CD4-positive, alpha-beta T cell treated with Interleukin-12 subunit alpha and Interleukin-12 subunit beta, for 1 hour (primary cell): Measurements from ENCODE around the gene SORCS1.
A peak's percentile ranks its signal among the peaks of the same experiment; 100 is the strongest.
"Not testable (repeated sequence)": the region's sequence is repeated elsewhere in the genome, so short reads cannot be mapped to it uniquely, and the experiment has no call there.

ENCODE experiments used
- DNase-seq: peaks from one replicate; pipeline ENCODE4 v3.0.0-alpha.2; 2020

The SORCS1 gene

GRCh38 chr10:107037192-107038122 is 127.0 kb downstream of the SORCS1 start:
- DNase-seq: no peak

GRCh38 chr10:107033799-107034422 is 130.6 kb downstream of the SORCS1 start:
- DNase-seq: no peak

DNA sequence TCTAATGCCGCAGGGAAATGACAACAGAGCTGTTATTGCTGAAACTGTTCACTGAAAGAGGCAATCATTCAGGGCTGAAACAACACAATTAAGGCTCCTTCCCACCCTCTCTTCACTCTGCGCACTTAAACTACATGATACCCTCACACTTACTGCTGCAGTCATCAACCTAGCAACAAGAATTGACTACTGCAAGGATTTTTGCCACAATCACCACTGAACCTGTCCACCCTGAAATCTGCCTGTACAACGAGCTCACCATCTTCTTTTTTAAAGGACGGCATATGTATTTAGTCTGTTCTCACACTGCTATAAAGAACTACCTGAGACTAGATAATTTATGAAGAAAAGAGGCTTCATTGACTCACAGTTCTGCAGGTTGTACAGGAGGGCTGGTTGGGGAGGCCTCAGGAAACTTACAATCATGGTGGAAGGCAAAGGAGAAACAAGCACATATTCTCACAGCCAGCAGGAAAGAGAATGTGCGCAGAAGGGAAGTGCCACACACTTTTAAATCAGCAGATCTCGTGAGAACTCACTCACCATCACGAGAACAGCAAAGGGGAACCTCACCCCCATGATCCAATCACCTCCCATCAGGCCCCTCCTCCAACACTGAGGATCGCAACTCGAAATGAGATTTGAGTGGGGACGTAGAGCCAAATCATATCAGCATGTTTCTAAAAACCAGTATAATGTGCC is 131.7 kb downstream of the SORCS1 start:
- DNase-seq: no peak

DNA sequence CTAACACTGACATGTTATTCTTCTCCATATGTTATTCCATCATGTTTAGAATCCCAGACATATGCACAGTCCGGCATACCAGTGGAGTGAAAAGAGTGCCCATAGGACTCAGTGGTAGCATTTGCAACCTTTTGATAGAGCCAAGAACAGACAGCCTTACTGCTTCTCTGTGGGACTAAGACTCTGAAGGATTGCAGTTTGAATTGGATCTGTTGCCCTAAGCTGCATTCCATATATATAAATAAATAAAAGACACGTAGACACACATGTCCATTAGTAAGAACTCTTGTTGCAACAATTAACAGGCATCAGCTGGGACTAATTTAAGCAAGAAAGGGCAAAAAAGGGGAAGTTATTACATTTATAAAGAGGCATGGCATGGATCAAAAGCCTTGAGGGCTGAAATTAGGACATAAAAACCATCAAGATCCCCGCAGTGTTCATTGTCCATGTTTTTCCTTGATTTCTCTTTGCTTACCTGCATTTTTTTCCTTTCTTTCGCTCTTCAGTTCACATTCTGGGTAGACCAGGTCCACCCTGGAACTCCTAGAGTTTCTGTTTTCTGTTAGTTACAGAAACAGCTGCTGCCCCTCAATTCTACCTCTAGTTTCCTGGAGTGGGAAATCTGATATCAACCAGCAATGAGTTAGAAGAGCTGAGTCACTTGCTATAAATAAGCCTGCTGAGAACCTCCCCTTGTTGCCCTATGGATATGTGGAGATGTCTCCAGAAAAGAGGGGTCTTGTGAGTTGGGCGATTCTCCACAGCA is 132.4 kb downstream of the SORCS1 start:
- DNase-seq: no peak

DNA sequence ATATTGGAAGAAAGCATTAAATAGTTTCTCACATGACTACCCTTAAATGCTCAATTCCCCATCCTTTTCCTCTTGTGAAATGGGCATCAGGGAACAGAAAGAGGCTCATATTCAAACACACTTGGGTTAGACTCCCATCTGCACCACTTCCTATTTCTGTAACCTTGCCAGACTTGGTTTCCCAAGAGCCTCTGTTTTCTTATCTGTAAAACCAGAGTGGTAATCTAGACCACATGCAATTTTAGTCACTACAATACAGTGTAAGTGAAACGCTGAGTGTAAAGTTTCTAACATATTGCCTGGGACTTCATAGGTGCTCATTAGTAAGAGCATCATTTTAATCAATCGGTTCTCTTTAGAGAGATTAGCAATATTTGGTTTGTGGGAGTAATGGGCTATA is 136.3 kb downstream of the SORCS1 start:
- DNase-seq: no peak

- DNase-seq: no peak
Measured at GRCh38 chr10:107025676-107026075, 138.8 kb downstream of the SORCS1 start.

DNA sequence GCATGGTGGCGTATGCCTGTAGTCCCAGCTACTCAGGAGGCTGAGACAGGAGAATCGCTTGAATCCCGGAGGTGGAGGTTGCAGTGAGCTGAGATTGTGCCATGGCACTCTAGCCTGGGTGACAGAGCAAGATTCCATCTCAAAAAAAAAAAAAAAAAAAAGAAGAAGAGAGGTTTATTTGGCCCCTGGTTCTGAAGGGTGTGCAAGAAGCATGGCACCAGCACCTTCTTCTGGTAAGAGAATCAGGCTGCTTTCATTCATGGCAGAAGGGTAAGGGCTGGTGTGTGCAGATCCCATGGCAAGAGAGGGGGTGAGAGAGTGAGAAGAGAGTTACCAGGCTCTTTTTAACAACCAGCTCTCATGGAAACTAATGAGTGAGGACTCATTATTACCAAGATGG is 140.5 kb downstream of the SORCS1 start:
- DNase-seq: not testable (repeated sequence)

GRCh38 chr10:107022600-107023354 is 141.7 kb downstream of the SORCS1 start:
- no peak for DNase-seq

DNA sequence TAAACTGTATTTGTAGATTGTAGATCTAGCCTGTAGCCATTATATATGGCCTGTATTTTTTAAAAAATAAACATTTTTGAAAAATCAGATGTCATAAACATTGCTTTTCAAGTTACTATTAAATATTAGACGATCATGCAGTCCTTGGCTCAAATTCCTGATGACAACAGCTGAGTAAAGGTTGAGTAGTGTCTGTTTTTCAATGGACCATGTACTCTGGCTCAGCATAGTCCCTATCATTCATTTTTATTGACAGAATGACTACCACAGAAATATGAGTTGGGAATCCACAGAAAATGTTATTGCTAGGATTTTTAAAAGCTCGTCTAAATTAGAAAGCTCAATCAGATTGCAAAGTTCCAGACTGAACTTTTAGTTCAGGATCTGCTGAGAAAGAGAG is 145.4 kb downstream of the SORCS1 start:
- DNase-seq: no peak

- no peak for DNase-seq
Measured at GRCh38 chr10:107013258-107014006, 151.1 kb downstream of the SORCS1 start.

DNA sequence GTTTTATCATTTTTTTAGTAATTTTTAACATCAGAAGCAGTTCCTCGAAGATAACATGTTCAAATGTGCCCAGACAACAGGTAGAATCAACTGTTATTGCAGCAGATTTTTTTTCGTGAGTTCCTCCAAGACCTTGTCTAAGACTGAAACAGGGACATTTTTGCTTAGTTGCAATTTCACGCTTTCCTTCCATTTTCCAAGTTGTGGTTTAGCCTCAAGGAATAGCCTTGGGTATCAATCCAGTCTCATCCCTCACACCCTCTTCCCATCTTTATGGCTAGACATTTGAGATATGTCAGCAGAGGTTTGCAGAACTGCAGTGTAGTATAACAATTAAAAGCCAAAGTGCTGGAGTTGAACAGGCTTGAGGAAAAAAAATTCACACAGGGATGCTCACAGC is 152.5 kb downstream of the SORCS1 start:
- DNase-seq: no peak

- no peak for DNase-seq
Measured at GRCh38 chr10:107011105-107011504, 153.4 kb downstream of the SORCS1 start.

- no peak for DNase-seq
Measured at GRCh38 chr10:107010531-107010930, 154.0 kb downstream of the SORCS1 start.

GRCh38 chr10:107004362-107004761 is 160.1 kb downstream of the SORCS1 start:
- DNase-seq: no peak

- DNase-seq: no peak
Measured at GRCh38 chr10:107002068-107002467, 162.4 kb downstream of the SORCS1 start.

- no peak for DNase-seq
Measured at GRCh38 chr10:106999118-106999707, 165.3 kb downstream of the SORCS1 start.

- peak; percentile 3 for DNase-seq
Measured at GRCh38 chr10:106997721-106998120, 166.8 kb downstream of the SORCS1 start.

DNA sequence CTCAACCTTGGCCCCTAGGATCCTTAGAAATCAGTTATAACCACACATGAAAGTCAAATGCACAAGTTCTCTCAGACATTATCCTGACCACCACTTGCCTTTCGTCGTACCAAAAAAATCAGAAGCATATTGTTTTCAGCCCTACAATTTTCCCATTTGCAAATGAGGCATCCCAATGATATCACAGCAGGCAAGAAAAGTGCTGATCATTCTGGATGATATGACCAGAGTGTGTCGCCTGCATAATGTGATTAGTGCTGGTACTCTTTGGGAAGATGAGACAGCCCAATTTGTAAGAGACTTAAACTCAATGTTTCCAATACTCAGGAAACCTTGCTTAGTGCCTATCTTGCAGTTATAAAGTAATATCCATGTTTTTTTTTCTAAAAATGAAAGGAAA is 168.0 kb downstream of the SORCS1 start:
- no peak for DNase-seq

GRCh38 chr10:106992055-106992454 is 172.5 kb downstream of the SORCS1 start:
- DNase-seq: no peak

DNA sequence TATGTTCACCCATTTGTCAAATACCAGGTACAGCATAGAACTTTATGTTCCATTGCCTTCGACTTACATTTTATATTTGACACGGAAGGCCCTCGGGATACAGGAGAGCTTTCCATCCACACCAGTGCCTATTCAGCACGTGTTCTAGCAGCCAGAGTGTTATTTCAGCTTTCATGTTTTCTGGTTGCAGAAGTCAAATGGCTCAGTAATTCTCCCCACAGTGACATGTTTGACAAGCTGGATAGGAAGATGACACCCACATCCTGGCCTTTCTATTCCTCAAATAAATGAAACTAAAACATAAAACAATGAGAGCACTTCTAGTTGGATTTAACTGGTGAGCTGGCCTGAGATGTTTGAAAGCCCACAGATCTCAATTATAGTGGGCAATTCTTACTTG is 173.4 kb downstream of the SORCS1 start:
- DNase-seq: no peak

DNA sequence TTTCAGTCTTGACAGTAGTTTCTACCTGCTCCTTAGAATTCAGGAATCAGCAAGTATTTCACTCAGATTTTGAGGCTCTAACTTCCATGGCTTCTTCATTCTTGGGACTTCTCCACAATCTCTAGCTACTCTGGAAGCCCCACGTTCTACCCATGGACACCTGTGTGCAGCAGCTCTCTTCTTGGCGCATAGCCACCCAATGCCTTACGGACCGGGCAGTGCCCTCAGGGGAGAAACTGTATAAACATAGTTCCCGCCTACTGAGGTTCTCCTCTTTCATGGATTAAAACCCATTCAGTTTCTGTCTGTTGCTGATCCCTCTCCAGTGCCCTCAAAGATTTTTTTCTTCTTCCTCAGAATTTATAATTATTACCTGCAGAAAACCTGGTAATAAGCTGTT is 177.1 kb downstream of the SORCS1 start:
- DNase-seq: no peak
